HepG2 (cell line): ENCODE data around the gene PSEN2. TPM values are rescaled to one million over a fixed set of nuclear protein-coding genes. Genes with fewer than 3 reads are reported as not detected.

Experiments used
- polyA plus RNA-seq, 8 experiments: library from polyadenylated mRNA; depleted of rRNA in 3 of 8; stranded (reverse) in 7 of 8; unstranded in 1 of 8; fragments of >200 nt; fragmentation: Illumina TruSeq in 4 of 8; extraction: Trizol in 4 of 8; gene quantifications; 2 replicates each; pipeline versions ENCODE4 v1.2.1 to v1.2.3, GENCODE V29; 2011 to 2016; ENCODE audit warnings: low read depth in 4 of 8, missing spikeins in 1 of 8, mixed read lengths in 1 of 8; ENCODE audit not compliant: insufficient read depth in 1 of 8
- total RNA-seq, 5 experiments: library from RNA; depleted of rRNA; stranded (reverse); fragments of >200 nt; fragmentation: Illumina TruSeq; extraction: Trizol; gene quantifications; 2 replicates each; pipeline ENCODE4 v1.2.3, GENCODE V29; 2016; ENCODE audit warnings: low read depth in 1 of 5

Gene PSEN2
- total and polyA plus RNA-seq, 2 of the 13 experiments (the other 11 are each of a cell fraction or from before 2014, with no cell fraction given): 5.9 to 13.1 TPM

Other genes with a start within 250 kb of the PSEN2 start
- gene ITPKB, start 131.3 kb upstream of the PSEN2 start, total RNA-seq (2016; rRNA removed; fragmentation: Illumina TruSeq; extraction: Trizol): not detected in 2 replicates
- not detected in 2 replicates for gene ITPKB, start 131.3 kb upstream of the PSEN2 start, polyA plus RNA-seq (2011; rRNA removed)
- gene COQ8A, start 69.7 kb downstream of the PSEN2 start, total RNA-seq (2016; rRNA removed; fragmentation: Illumina TruSeq; extraction: Trizol): 63.3 and 88.7 TPM in 2 replicates
- 60.4 and 72.2 TPM in 2 replicates for gene COQ8A, start 69.7 kb downstream of the PSEN2 start, polyA plus RNA-seq (2011; rRNA removed)